Osteoblast (primary cell): Measurements from ENCODE around the gene CDIP1. TPM values are rescaled to one million over a fixed set of nuclear protein-coding genes. Genes with fewer than 3 reads are reported as not detected.

ENCODE experiments used
- DNase-seq: peaks from one replicate; pipeline ENCODE4 v3.0.0; 2011; ENCODE audit warnings: low spot score, mixed read lengths; ENCODE audit not compliant: insufficient read length; ENCODE audit errors: missing footprints
- H2AFZ ChIP-seq: 2 replicates; pipeline ENCODE4 v1.6.0; 2011; ENCODE audit warnings: mild to moderate bottlenecking, low read length
- H3K27ac ChIP-seq: 2 replicates; pipeline ENCODE4 v1.5.1; 2011; ENCODE audit warnings: mild to moderate bottlenecking, low read depth, low read length, moderate library complexity
- H3K27me3 ChIP-seq: 2 replicates; pipeline ENCODE4 v1.6.0; 2012; ENCODE audit warnings: mild to moderate bottlenecking, control low read depth, inconsistent platforms, low read length, moderate library complexity; ENCODE audit not compliant: insufficient read depth
- H3K36me3 ChIP-seq: 2 replicates; pipeline ENCODE4 v1.5.1; 2011; ENCODE audit warnings: mild to moderate bottlenecking, low read length, control low read depth, moderate library complexity; ENCODE audit not compliant: insufficient read depth
- H3K4me1 ChIP-seq: 2 replicates; pipeline ENCODE4 v1.5.1; 2011; ENCODE audit warnings: mild to moderate bottlenecking, low read length, control low read depth, moderate library complexity; ENCODE audit not compliant: insufficient read depth
- H3K4me2 ChIP-seq: 2 replicates; pipeline ENCODE4 v1.6.0; 2011; ENCODE audit warnings: mild to moderate bottlenecking, low read length; ENCODE audit not compliant: insufficient read depth
- H3K4me3 ChIP-seq: fragments of 200-600 bp; sonication (generic); 3 replicates; pipeline ENCODE4 v1.5.1; 2012; ENCODE audit warnings: mild to moderate bottlenecking, low read length, inconsistent platforms; ENCODE audit not compliant: insufficient read depth
- H3K79me2 ChIP-seq: 2 replicates; pipeline ENCODE4 v1.6.0; 2012; ENCODE audit warnings: mild to moderate bottlenecking, low read length, control low read depth, inconsistent platforms; ENCODE audit not compliant: insufficient read depth
- H3K9me3 ChIP-seq: 2 replicates; pipeline ENCODE4 v1.5.1; 2011; ENCODE audit warnings: low read depth, low read length, control low read depth
- H4K20me1 ChIP-seq: 2 replicates; pipeline ENCODE4 v1.6.0; 2012; ENCODE audit warnings: mild to moderate bottlenecking, low read length, control low read depth; ENCODE audit not compliant: insufficient read depth
- total RNA-seq: library from RNA; depleted of rRNA; stranded (reverse); fragments of >200 nt; gene quantifications from 2 replicates; pipeline ENCODE4 v1.2.3, GENCODE V29; 2012
- TF ChIP-seq, protein P1 (sequence below): IDR thresholded peaks from 2 replicates; pipeline ENCODE4 v1.5.1; 2011; ENCODE audit warnings: mild to moderate bottlenecking, low read depth, low read length, moderate library complexity; ENCODE audit errors: extremely low read depth

Gene CDIP1
- total RNA-seq, 1 donor = 10.5 TPM

- Histone ChIP-seq H3K4me3 (no peak overlapping the region), H3K27me3 (no peaks in the 10 kb centered on the region), H2AFZ (no peak overlapping the region), H3K9me3 (no peaks in the 10 kb centered on the region), H3K79me2 (no peaks in the 10 kb centered on the region), H4K20me1 (no peaks in the 10 kb centered on the region), H3K27ac (no peak overlapping the region), H3K36me3 (no peaks in the 10 kb centered on the region), H3K4me2 (no peak overlapping the region), H3K4me1 (no peaks in the 10 kb centered on the region)
- no peak for DNase-seq
- TF ChIP-seq, protein P1, sequence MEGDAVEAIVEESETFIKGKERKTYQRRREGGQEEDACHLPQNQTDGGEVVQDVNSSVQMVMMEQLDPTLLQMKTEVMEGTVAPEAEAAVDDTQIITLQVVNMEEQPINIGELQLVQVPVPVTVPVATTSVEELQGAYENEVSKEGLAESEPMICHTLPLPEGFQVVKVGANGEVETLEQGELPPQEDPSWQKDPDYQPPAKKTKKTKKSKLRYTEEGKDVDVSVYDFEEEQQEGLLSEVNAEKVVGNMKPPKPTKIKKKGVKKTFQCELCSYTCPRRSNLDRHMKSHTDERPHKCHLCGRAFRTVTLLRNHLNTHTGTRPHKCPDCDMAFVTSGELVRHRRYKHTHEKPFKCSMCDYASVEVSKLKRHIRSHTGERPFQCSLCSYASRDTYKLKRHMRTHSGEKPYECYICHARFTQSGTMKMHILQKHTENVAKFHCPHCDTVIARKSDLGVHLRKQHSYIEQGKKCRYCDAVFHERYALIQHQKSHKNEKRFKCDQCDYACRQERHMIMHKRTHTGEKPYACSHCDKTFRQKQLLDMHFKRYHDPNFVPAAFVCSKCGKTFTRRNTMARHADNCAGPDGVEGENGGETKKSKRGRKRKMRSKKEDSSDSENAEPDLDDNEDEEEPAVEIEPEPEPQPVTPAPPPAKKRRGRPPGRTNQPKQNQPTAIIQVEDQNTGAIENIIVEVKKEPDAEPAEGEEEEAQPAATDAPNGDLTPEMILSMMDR = no peak
These were observed 34.1 kb upstream of the CDIP1 start for GRCh38 chr16:4572715-4573114.

GRCh38 chr16:4570688-4571321 lies 32.2 kb upstream of the CDIP1 start:
- H3K4me2 ChIP-seq = no peak overlapping the region
- H3K36me3 ChIP-seq = no peaks in the 10 kb centered on the region
- H2AFZ ChIP-seq = no peak overlapping the region
- TF ChIP-seq, protein P1 = no peak
- DNase-seq = no peak
- no peaks in the 10 kb centered on the region for H4K20me1 ChIP-seq
- no peak overlapping the region for H3K4me3 ChIP-seq
- H3K4me1 ChIP-seq = no peaks in the 10 kb centered on the region
- peaks cover 2% of the 10 kb centered on the region for H3K27me3 ChIP-seq
- no peaks in the 10 kb centered on the region for H3K9me3 ChIP-seq
- no peak overlapping the region for H3K27ac ChIP-seq
- no peaks in the 10 kb centered on the region for H3K79me2 ChIP-seq

- no peak for DNase-seq
- H4K20me1 ChIP-seq = no peaks in the 10 kb centered on the region
These were observed 31.5 kb upstream of the CDIP1 start for GRCh38 chr16:4570086-4570485.

GRCh38 chr16:4566144-4566543 lies 27.6 kb upstream of the CDIP1 start:
- peaks cover 7% of the 10 kb centered on the region for H3K27me3 ChIP-seq
- H4K20me1 ChIP-seq = no peaks in the 10 kb centered on the region
- DNase-seq = peak; percentile 15
- H2AFZ ChIP-seq = no peak overlapping the region
- no peaks in the 10 kb centered on the region for H3K9me3 ChIP-seq
- no peaks in the 10 kb centered on the region for H3K4me1 ChIP-seq
- no peaks in the 10 kb centered on the region for H3K36me3 ChIP-seq
- no peak overlapping the region for H3K4me2 ChIP-seq
- H3K79me2 ChIP-seq = no peaks in the 10 kb centered on the region
- H3K27ac ChIP-seq = no peak overlapping the region
- H3K4me3 ChIP-seq = no peak overlapping the region
- TF ChIP-seq, protein P1 = no peak

More at GRCh38 chr16:4570086-4570485, 31.5 kb upstream of the CDIP1 start:
- no peak overlapping the region for H3K27ac ChIP-seq
- no peak overlapping the region for H2AFZ ChIP-seq
- H3K27me3 ChIP-seq = peaks cover 2% of the 10 kb centered on the region
- no peaks in the 10 kb centered on the region for H3K79me2 ChIP-seq
- H3K4me2 ChIP-seq = no peak overlapping the region
- TF ChIP-seq, protein P1 = no peak
- no peaks in the 10 kb centered on the region for H3K4me1 ChIP-seq
- H3K4me3 ChIP-seq = no peak overlapping the region
- H3K9me3 ChIP-seq = no peaks in the 10 kb centered on the region
- H3K36me3 ChIP-seq = no peaks in the 10 kb centered on the region
